ENCODE data around the gene TMEM184C. TPM values are rescaled to one million over a fixed set of nuclear protein-coding genes. Genes with fewer than 3 reads are reported as not detected.

The TMEM184C gene
- total and polyA plus RNA-seq, 8 donors: 2.2 to 19.2 (median 13.6) TPM

GRCh38 chr4:147607471-147607870 is 9.7 kb upstream of the TMEM184C start:
- no peaks in the 10 kb centered on the region for H3K4me1 ChIP-seq
- no peaks in the 10 kb centered on the region for H3K9me3 ChIP-seq
- no peak for TF ChIP-seq CTCF (IDR thresholded peaks at IDR 0.05)
- no peak for ATAC-seq
- no peak for FAIRE-seq
- H3K36me3 ChIP-seq: no peaks in the 10 kb centered on the region
- 83 to 89% methylated on average over 1 of the region's 1 CpG for WGBS, 2 donors
- intact Hi-C loops (cut with DNase I): no loop called here
- DNase-seq: no peak
- no peaks in the 10 kb centered on the region for H3K27me3 ChIP-seq
- no peak overlapping the region for H3K4me3 ChIP-seq
- H3K27ac ChIP-seq: no peak overlapping the region

- H3K36me3 ChIP-seq: no peaks in the 10 kb centered on the region
- no peaks in the 10 kb centered on the region for H3K27me3 ChIP-seq
- ATAC-seq: no peak
- no peak overlapping the region for H3K4me3 ChIP-seq
- FAIRE-seq: no peak
- H3K4me1 ChIP-seq: no peaks in the 10 kb centered on the region
- 96 to 100% methylated on average over 1 of the region's 1 CpG for WGBS, 2 donors
- DNase-seq: no peak
- no peaks in the 10 kb centered on the region for H3K9me3 ChIP-seq
- intact Hi-C loops (cut with DNase I): no loop called here
- no peak for TF ChIP-seq CTCF (IDR thresholded peaks at IDR 0.05)
- no peak overlapping the region for H3K27ac ChIP-seq
Observed at GRCh38 chr4:147610686-147611085, 6.5 kb upstream of the TMEM184C start.

GRCh38 chr4:147616849-147617172 is 386 bp upstream of the TMEM184C start:
- intact Hi-C loops (cut with DNase I): no loop called here
- H3K27me3 ChIP-seq: no peaks in the 10 kb centered on the region
- TF ChIP-seq CTCF (IDR thresholded peaks at IDR 0.05): no peak
- FAIRE-seq: no peak
- DNase-seq: no peak
- WGBS, 2 donors: 28% methylated on average over 6 of the region's 6 CpGs
- H3K4me3 ChIP-seq: peak overlapping the region; percentile 53 to 88 (median 82)
- peaks cover 12 to 27% (median 24%) of the 10 kb centered on the region in 3 donors for H3K4me1 ChIP-seq
- peak overlapping the region in 3 of 4 donors; percentile 85 to 92 (median 91) for H3K27ac ChIP-seq
- no peaks in the 10 kb centered on the region for H3K36me3 ChIP-seq
- ATAC-seq: peak in 3 of 4 donors; percentile 2 to 16 (median 5)
- no peaks in the 10 kb centered on the region for H3K9me3 ChIP-seq

GRCh38 chr4:147617841-147618691 is 869 bp downstream of the TMEM184C start:
- 5% methylated on average over 17 of the region's 17 CpGs for WGBS, 2 donors
- no peaks in the 10 kb centered on the region for H3K9me3 ChIP-seq
- peak overlapping the region; percentile 85 to 92 (median 92) for H3K27ac ChIP-seq
- H3K36me3 ChIP-seq: peaks cover 0 to 5% (median 0%) of the 10 kb centered on the region in 3 donors
- TF ChIP-seq CTCF (IDR thresholded peaks at IDR 0.05): no peak
- DNase-seq (no peak), ATAC-seq (peak; percentile 9 to 43 (median 26)), FAIRE-seq (no peak)
- H3K4me1 ChIP-seq: peaks cover 12 to 28% (median 24%) of the 10 kb centered on the region in 3 donors
- H3K4me3 ChIP-seq: peak overlapping the region; percentile 53 to 88 (median 82)
- intact Hi-C loops (cut with DNase I): no loop called here
- H3K27me3 ChIP-seq: no peaks in the 10 kb centered on the region

- Histone ChIP-seq H3K27ac (no peak overlapping the region), H3K4me1 (peaks cover 12 to 28% (median 24%) of the 10 kb centered on the region in 3 donors), H3K9me3 (no peaks in the 10 kb centered on the region), H3K36me3 (peaks cover 0 to 18% (median 0%) of the 10 kb centered on the region in 3 donors), H3K27me3 (no peaks in the 10 kb centered on the region), H3K4me3 (no peak overlapping the region)
- no peak for FAIRE-seq
- intact Hi-C loops (cut with DNase I): no loop called here
- TF ChIP-seq CTCF (IDR thresholded peaks at IDR 0.05): no peak
- no peak for DNase-seq
- ATAC-seq: no peak
- WGBS, 2 donors: 23 to 29% methylated on average over 2 of the region's 2 CpGs
Observed at GRCh38 chr4:147620315-147620714, 3.1 kb downstream of the TMEM184C start.
